ENCODE measurements around the gene KPNA4.
"Not testable (repeated sequence)": the region's sequence is repeated elsewhere in the genome, so short reads cannot be mapped to it uniquely, and the experiment has no call there.

KPNA4 gene

DNA sequence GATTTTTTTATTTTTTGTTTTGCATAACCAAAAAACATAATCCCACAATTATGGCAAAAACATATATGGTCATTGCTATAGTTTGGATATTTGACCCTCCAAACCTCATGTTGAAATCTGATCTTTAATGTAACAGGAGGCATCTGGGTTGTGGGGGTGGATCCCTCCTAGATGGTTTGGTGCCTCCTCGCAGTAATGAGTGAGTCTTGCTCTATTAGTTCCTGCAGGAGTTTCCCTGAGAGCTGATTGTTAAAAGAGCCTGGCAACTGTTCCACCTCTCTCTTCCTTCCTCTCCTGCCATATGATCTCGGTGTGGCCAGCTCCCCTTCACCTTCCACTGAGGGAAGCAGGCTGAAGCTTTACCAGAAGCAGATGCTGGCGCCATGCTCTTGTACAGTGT lies 82.6 kb downstream of the KPNA4 start:
- no peak for DNase-seq

DNA sequence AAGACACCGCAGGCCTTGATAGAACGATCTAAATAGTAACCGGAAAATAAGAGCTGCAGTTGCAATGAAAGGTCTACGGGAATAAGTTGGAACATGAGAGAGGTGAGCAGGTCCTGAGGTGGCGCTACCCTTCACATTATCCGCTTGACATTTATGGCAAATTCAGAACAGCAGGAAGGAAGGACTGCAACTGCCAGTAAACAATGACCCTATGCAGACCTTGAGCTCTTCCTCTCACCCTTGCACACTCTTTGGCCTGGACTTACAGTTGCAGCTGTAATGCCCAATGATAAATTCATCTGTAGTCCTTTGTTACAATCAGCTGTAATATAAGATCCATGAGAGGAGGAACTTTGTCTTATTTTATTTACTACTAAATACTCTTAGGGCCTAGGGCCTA lies 83.5 kb downstream of the KPNA4 start:
- DNase-seq: no peak

DNA sequence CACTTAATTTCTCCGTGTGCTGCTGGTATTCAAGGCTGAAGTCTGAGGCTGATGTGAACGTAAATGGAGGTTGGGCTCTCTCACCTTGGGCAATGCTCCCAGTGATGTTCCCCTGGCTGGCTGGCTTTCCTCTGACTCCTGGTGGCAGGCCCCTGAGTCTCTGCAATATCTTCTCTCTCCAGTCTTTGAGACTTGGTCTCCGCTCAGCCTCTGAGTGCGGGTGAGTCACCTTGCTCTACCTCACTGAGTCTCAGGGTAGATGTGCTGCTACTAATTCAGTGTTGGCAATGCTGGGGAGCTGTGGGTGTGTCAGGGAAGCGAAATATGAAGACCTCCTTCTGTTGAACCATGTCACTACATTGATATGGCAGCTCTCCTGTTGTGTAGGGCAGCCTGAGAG lies 84.4 kb downstream of the KPNA4 start:
- no peak for DNase-seq

DNA sequence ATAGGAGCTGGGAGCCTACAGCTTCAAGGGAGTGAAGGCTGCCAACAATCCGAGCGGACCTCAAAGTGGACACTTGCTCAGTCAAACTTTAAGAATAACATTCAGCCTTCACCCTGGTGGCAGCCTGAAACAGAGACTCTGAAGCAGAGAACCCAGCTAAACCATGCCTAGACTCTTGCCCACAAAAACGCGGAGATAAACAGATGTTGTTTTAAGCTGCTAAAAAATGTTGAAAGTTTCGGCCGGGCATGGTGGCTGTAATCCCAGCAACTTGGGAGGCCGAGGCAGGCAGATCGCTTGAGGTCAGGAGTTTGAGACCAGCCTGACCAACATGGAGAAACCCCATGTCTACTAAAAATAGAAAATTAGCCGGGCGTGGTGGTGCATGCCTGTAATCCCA lies 86.0 kb downstream of the KPNA4 start:
- no peak for DNase-seq

DNA sequence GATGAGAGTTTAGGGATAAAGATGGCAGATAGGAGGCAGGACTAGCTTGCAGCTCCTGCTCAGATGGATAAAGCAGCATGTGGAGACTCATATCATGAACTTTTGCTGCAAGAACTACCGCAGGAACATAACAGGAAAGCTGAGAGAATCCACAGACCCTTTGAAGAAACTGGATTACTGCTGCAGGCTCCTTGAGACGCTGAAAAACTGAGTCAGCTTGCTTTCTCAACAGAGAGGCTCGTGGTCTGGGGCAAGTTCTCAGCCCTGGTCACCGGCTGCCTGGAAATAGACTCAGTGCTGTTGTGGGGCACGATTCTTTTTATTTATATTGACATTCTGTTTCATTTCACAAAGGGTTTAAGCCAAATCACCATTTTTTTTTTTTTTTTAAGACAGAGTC lies 87.0 kb downstream of the KPNA4 start:
- DNase-seq: no peak

DNA sequence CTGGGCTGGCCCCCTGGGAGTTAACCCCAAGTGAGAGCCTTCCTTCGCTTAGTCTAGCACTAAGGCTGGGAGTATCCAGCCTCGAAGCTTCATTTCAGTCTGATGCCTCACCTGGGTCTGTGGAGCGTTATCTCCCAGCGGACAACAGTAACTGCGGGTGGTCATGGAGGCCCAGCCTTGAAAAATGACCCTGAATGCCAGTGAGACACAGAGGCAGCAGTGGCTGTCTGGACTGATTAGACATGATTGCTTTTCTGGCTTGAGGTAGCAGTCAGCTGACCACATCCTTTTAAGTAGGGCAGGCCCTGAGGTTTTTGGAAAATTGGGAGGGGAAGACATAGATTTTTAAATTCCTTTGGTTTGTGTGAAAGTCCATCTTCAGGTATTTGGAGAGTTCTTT lies 87.6 kb downstream of the KPNA4 start:
- DNase-seq: no peak

DNA sequence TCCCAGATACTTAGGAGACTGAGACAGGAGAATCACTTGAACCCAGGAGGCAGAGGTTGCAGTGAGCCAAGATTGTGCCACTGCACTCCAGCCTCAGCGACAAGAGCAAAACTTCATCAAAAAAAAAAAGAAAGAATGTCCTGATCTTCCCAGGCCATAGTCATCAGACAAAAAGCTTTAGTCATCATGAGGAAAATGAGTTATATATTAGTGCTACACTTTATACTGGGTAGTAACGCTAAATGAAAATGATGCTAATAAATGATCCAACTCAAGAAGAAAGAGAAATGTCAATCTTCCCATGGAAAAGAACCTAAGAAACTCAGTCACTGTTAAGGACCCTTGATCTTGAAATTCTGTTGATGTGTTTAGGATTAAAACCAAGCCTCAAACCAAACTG lies 89.5 kb downstream of the KPNA4 start:
- DNase-seq: no peak

DNA sequence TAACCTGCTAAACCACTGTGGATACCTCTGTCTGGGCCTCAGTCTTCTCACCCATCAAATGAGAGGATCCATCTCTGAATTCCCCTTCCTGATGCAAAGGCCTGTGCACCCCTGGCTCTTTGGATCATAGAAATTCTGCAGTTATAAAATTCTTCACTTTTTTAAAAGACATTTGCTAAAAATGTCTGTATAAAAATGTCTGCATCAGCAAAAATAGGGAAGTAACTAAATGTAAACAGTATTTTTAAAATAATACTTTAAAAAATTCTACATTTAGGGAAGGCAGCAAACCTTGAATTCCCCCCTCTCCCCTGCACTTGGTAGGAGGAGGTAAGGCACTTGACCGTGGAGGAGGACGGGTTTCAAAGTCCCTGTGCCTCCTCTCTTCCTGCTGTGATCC lies 90.2 kb downstream of the KPNA4 start:
- DNase-seq: no peak

DNA sequence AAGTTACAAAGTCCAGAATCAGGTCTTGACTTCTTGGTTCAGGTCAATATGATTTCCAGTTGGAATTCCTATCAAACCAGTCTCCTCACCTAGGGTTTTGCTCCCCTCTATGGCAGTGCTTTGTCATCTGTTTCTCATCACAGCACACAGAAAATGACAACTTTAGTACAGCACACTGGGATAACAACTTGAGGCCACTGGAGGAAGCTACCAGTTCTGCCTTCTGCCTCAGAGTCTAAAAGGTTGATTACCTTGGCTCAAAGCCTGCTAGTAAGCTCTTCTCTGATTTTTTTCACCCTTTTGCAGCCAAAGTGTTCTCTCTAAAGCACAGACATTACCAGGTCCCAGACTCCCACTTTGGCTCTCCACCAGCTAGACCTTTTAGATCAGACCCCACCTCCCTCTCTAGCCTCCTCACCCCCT lies 90.9 kb downstream of the KPNA4 start:
- no peak for DNase-seq

DNA sequence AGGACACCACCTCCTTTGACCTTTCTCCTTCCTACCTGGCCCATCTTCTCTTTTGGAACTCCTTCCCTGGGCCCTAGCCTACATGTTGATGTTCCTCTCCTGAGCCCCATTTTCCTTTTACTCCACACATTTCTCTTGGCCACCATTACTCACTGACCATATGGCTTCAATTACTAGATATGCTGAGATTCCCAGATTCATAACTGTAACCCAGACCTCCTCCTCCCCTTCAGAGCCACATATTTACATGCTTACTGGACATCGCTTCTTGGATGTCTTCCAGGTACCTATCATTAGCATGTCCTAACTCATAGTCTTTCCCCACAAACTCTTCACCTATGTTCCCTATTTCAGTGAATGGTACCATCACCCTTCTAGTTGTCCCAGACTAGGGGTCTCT lies 91.4 kb downstream of the KPNA4 start:
- DNase-seq: no peak

DNA sequence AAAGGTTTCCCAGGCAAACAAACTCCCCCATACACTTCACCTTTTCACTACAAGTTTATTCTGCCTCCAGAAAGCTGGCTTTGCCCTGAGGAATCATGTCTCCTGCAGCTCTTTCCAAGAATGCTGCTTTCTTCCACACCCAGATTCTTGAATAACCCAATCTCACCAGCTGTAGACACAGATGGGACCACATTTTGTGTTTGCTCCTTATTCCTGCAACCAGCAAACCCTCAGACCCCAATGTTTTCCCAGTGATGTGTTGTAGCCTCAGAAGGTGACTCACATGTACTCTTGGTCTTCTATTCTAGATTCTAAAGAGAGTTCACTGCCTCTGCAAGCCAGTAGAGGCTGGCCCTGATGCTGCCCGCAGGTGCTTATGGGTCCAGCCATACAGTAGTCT lies 92.2 kb downstream of the KPNA4 start:
- no peak for DNase-seq

DNA sequence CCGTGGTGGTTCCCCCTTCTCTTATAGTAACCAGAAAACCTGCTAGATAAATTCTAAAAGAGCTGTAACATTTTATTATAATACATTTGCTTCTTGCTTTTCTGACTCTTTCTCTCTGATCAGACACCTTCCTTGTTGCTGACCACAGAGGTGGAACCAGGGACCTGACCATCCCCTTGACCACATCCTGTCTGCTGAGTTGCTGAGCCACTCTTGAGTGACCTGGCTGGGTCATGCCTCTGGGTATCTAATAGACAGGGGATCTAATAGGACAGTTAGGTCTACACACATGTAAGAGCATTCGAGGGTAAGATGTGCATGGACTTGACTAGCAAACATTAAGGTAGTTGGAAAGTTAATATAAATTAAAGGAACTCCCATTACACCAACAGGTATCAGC lies 93.0 kb downstream of the KPNA4 start:
- DNase-seq: no peak

DNA sequence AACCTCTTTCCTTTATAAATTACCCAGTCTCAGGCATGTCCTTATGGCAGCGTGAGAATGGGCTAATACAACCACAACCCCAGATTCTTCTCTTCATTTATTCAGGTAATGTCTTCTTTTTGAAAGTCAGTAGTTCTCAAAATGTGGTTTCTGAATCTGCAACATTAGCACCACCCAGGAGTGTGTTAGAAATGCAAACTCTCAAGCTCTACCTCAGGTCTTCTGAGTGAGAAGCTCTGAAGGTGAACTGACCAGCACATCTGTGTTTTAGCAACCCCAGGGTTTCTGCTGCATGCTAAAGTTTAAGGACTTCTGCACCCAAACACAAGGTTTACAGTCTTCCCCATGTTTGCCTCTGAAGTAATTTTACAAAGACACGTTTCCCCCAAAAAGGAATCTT lies 93.5 kb downstream of the KPNA4 start:
- no peak for DNase-seq

DNA sequence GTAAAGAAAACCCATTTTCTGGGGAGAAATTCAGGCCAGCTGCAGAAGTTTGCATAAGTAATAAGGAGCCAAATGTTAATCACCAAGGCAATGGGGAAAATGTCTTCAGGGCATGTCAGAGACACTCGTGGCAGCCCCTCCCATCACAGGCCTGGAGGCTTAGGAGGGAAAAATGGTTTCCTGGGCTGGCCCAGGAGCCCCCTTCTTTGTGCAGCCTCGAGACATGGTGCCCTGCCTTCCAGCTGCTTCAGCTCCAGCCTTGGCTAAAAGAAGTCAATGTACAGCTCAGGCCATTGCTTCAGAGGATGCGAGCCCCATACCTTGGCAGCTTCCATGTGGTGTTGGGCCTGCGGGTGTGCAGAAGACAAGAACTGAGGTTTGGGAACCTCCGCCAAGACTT lies 95.2 kb downstream of the KPNA4 start:
- no peak for DNase-seq

DNA sequence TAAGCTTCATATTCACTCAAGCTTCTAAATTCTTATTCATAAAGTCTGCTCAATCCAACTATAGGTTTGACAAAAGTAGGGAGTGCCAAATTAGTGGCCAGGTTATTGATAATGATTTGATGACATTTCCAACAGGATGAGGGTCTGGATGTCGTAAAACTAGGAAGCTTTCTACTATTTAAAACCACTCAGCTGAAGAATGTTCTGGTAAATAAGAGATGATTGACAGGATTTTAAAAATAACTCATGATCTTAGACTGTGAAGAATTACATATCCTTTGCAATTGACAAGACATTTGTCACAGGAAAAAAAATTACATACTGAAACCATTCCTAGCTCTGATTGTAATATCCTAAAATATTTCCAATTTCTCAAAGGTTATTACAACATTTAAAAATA lies 100.4 kb downstream of the KPNA4 start:
- DNase-seq: no peak

DNA sequence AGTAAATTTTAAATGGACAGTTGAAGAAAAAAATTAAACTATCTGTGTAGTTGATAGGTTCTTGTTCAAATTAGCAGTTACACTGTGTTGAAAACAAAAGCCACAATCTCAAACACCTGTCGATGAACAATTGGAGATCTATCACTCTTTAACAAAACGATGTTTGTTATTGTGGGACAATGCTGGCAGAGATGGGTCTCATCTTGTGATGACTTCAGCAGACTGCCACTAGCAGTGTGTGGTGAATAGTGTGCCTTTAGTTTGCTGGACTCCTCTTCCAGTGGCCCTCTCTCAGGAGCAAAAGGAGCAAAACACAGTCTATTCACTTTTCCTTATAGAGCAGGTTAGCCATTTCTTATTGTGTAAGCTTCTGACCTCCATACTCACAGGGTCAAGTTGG lies 101.0 kb downstream of the KPNA4 start:
- no peak for DNase-seq

DNA sequence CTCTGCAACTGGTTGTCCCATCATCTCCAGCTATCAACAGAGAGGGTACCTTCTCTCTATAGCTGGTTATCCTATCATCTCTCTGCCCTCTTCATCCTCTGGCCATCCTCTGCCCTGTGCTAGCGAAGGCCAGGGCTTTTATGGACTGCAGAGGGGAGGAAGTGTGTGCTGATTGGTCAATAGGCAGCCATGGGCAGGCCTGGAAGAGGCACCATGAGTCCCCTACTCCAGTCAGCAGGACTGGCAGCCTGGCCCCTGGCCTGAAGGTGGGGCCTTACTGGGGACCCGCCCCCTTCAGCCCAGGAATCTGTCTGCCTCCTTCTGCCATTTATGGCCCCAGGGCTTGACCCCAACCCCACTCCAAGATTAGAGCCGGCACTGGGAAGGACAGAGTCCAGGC lies 105.3 kb downstream of the KPNA4 start:
- DNase-seq: no peak

DNA sequence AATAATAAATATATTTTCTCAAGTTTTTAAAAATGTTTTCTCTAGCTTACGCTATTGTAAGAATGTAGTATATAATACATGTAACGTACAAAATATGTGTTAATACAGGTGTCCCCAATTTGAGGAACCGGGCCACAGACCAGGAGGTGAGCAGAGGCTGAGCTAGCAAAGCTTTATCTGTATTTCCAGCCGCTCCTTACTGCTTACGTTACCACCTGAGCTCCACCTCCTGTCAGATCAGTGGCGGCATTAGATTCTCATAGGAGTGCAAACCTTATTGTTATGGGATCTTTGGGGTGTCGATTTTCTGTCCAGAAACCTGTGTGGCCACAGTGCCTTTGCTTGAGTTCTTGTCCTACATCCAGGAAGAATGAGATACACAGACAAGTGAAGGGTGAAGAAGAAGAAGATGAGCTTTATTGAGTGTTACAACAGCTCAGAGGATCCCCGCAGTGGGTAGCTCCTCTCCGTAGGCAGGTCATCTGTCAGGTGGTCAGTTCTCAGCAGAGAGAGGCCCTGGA lies 105.9 kb downstream of the KPNA4 start:
- DNase-seq: no peak

DNA sequence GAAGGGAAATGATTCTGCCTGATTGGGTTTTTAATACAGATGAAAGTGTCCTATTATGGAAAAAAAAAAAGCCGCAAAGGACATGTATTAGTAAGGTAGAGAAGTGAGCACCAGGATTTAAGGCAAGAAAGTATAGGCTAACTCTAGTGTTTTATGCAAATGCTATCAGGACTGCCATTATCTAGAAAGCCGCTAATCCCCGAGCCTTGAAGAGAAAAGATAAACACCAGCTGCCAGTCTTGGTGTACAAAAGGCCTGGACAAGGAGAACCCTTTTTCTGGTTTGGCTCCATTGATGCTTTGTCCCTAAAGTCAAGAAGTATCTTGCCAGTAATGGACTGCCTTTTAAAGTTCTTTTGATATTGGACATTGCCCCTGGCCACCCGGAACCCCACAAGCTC lies 107.2 kb downstream of the KPNA4 start:
- no peak for DNase-seq

DNA sequence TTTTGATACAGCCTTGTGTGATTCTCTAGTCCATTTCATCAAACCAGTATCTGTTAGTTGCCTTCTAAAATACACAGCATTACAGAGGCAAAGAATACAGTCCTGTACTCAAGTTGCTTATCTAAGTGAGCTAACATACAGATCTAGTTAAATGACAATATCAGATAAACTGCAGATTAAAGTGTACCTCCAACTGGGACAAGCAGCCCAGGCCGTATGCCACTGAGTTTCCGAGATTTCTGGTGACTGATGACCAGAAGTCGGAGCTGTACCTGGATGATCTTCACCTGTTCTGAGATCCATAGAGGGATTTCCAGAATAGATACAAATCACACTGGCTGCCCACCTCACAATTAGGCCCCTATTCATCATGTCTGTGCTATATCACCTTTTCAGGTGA lies 109.5 kb downstream of the KPNA4 start:
- DNase-seq: no peak

DNA sequence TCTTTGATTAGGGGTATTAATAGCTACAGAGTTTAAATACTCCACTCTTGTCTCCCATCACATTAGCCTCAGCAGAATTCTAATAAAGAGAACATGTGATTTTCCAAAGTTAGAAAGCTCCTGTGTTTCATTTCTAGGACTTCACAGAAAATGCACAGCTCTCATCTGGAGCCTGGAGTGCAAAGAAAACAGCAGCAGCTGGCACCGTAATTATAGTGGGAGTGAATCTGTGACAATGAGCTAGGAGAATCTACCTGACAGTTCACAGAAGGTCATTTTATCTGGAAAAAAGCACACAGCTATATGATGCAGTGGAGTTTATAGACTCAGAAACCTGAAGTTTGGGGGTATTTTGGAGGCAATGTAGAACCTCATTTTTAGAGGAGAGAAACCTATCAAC lies 110.4 kb downstream of the KPNA4 start:
- no peak for DNase-seq

DNA sequence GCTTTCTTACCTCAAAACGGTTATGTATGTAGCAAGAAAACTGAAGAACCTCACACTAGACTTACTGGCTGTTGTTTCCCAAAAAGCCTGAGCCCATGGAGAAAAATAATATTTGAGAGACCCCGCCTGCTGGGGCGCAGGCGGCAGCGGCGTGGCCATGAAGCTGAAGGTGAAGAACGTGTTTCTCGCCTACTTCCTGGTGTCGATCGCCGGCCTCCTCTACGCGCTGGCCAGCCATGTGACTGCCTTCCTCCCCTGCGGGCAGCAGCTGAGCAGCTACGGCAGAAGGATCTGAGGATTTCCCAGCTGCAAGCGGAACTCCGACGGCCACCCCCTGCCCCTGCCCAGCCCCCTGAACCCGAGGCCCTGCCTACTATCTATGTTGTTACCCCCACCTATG lies 113.1 kb downstream of the KPNA4 start:
- DNase-seq: not testable (repeated sequence)

DNA sequence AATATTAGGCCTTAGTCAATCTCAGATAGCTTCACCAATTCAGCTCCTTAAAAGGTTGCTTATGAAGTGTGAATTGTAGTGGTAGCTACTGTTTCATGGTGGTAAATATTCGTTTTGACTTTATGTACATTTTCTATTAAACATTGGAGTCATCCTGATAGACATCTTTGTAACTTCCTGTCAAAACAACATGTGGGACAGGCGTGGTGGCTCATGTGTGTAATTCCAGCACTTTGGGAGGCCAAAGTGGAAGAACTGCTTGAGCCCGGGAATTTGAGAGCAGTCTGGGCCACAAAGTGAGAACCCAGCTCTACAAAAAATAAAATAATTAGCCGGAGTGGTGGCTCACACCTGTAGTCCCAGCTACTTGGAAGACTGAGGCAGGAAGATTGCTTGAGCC lies 113.8 kb downstream of the KPNA4 start:
- DNase-seq: no peak

DNA sequence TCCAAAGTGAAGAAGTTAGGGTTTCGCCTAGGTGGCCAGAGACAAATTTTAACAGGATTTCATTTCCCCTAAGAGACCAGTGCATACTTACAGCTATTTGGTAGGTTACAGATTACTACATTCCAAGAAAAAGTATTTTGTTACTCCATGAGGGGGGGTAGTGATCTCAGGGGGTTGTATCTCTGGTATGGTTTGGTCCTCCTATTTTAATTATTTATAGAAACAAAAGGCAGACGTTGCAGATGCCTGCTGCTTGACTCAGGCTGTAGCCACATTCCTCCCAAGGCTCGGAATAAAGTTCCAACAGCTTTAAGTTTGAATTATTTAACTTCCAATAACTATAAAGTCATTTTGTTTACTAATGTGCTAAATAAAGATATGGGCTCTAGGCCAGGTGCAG lies 114.5 kb downstream of the KPNA4 start:
- no peak for DNase-seq

DNA sequence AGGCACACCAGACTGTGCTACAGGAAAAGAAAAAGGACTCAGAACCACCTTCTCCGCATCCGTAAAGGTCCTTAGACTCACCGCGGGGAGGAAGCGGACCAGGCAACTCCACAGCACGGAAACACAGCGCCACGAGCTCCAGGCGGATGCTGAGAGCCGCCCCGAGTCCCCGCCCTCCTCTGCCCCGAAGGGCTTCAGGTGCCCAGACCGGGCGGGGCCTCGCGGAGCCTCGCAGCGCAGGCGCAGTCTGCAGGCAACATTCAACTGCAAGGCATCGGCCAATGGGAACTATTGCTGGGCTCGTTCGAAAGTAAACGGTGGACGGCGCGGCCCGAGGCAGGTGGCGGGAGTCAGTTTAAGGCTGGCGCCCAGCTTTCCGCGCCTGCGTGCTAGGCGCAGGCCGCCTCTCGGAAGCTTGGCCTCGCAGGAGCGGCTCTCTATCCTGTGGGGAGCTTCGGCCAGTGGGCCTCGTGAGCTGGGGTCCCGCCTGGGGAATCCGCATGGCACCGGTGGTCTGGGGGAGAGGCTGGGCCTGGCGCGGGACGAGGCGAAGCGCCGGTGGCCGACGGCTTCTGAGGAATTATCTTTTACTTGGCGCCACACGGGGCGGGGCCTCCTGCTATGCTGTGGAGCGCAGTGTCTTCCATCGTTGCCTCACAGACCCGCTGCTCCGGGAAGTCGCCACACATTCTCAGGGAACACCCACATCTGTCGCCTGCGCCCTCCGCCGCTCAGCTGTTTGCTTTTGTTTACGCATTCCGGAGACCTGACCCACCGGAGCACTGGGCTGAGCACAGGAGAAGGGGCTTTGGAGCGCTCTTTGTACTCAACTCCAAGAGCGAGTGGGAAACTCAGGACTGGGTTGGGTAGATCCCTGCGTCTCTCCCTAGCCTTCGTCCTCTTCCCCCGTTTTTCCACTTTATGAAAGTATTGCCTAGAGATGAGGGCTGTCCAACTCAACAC lies 115.5 kb downstream of the KPNA4 start, which contains the start of gene TRIM59:
Gene TRIM59 (minus strand): TSS at position 151 of the 963 bp plus-strand sequence. CDS start 10,603 bp downstream, outside the sequence.
- peak; percentile 99 for DNase-seq

Measured in activated CD4-positive, alpha-beta T cell treated with anti-CD3 and anti-CD28 coated beads, Interleukin-2, amount 50 U/mL, for 16 hours (primary cell).